Stomach smooth muscle (tissue), 2 donors: ENCODE measurements around the gene HEATR5B.

Experiments
- H3K27ac ChIP-seq: one replicate; pipeline ENCODE4 v1.7.0; 2013; ENCODE audit warnings: mild to moderate bottlenecking, low read length, inconsistent platforms
- H3K27me3 ChIP-seq, 2 donors: one replicate each; pipeline ENCODE4 v1.7.0; 2013; ENCODE audit warnings: low read length in 2 of 2; ENCODE audit not compliant: insufficient read depth in 2 of 2, control insufficient read depth in 1 of 2
- H3K36me3 ChIP-seq, 2 donors: one replicate each; pipeline ENCODE4 v1.7.0; 2013; ENCODE audit warnings: low read length in 2 of 2; ENCODE audit not compliant: control insufficient read depth in 2 of 2, insufficient read depth in 2 of 2
- H3K4me1 ChIP-seq: one replicate; pipeline ENCODE4 v1.7.0; 2013; ENCODE audit warnings: low read length; ENCODE audit not compliant: control insufficient read depth, insufficient read depth
- H3K4me3 ChIP-seq, 2 donors: one replicate each; pipeline ENCODE4 v1.7.0; 2013; ENCODE audit warnings: low read length in 2 of 2
- H3K9ac ChIP-seq, 2 donors: one replicate each; pipeline ENCODE4 v1.7.0; 2013; ENCODE audit warnings: low read length in 2 of 2, mild to moderate bottlenecking in 1 of 2
- H3K9me3 ChIP-seq, 2 donors: one replicate each; pipeline ENCODE4 v1.7.0; 2013; ENCODE audit warnings: low read length in 2 of 2; ENCODE audit not compliant: control insufficient read depth in 2 of 2
- donor health status: healthy.
- donor health status: Pancreatic carcinoma.

Gene HEATR5B

GRCh38 chr2:36965206-36965605, 119.0 kb downstream of the HEATR5B start:
- H3K27me3 ChIP-seq = no peaks in the 10 kb centered on the region
- peaks cover 6% of the 10 kb centered on the region for H3K4me1 ChIP-seq
- peak overlapping the region; percentile 71 to 76 for H3K9ac ChIP-seq
- no peak overlapping the region for H3K27ac ChIP-seq
- peak overlapping the region; percentile 86 to 97 for H3K4me3 ChIP-seq
- H3K9me3 ChIP-seq = no peaks in the 10 kb centered on the region
- H3K36me3 ChIP-seq = no peaks in the 10 kb centered on the region

GRCh38 chr2:36964496-36965058, 119.6 kb downstream of the HEATR5B start:
- no peaks in the 10 kb centered on the region for H3K27me3 ChIP-seq
- H3K27ac ChIP-seq = no peak overlapping the region
- H3K9ac ChIP-seq = no peak overlapping the region
- peak overlapping the region; percentile 31 to 97 for H3K4me3 ChIP-seq
- no peaks in the 10 kb centered on the region for H3K9me3 ChIP-seq
- H3K36me3 ChIP-seq = no peaks in the 10 kb centered on the region
- peaks cover 6% of the 10 kb centered on the region for H3K4me1 ChIP-seq

GRCh38 chr2:36963734-36964133, 120.4 kb downstream of the HEATR5B start:
- Histone ChIP-seq H3K27ac (no peak overlapping the region), H3K9me3 (no peaks in the 10 kb centered on the region), H3K9ac (no peak overlapping the region), H3K36me3 (no peaks in the 10 kb centered on the region), H3K27me3 (no peaks in the 10 kb centered on the region), H3K4me3 (no peak overlapping the region), H3K4me1 (peaks cover 6% of the 10 kb centered on the region)

- H3K9me3 ChIP-seq = no peaks in the 10 kb centered on the region
- no peaks in the 10 kb centered on the region for H3K27me3 ChIP-seq
- H3K9ac ChIP-seq = no peak overlapping the region
- H3K36me3 ChIP-seq = no peaks in the 10 kb centered on the region
- no peak overlapping the region for H3K4me3 ChIP-seq
- peaks cover 6% of the 10 kb centered on the region for H3K4me1 ChIP-seq
- H3K27ac ChIP-seq = no peak overlapping the region
These were observed 121.1 kb downstream of the HEATR5B start for GRCh38 chr2:36963106-36963505.

GRCh38 chr2:36960773-36961172, 123.4 kb downstream of the HEATR5B start:
- no peaks in the 10 kb centered on the region for H3K36me3 ChIP-seq
- H3K27me3 ChIP-seq = no peaks in the 10 kb centered on the region
- H3K4me1 ChIP-seq = peaks cover 6% of the 10 kb centered on the region
- no peak overlapping the region for H3K27ac ChIP-seq
- H3K9me3 ChIP-seq = no peaks in the 10 kb centered on the region
- no peak overlapping the region for H3K9ac ChIP-seq
- no peak overlapping the region for H3K4me3 ChIP-seq

GRCh38 chr2:36960005-36960675, 124.0 kb downstream of the HEATR5B start:
- peaks cover 4% of the 10 kb centered on the region for H3K4me1 ChIP-seq
- H3K4me3 ChIP-seq = no peak overlapping the region
- H3K9me3 ChIP-seq = no peaks in the 10 kb centered on the region
- no peak overlapping the region for H3K9ac ChIP-seq
- H3K36me3 ChIP-seq = no peaks in the 10 kb centered on the region
- H3K27ac ChIP-seq = no peak overlapping the region
- H3K27me3 ChIP-seq = no peaks in the 10 kb centered on the region

GRCh38 chr2:36954977-36955607, 129.1 kb downstream of the HEATR5B start:
- no peak overlapping the region for H3K9ac ChIP-seq
- no peaks in the 10 kb centered on the region for H3K9me3 ChIP-seq
- H3K27me3 ChIP-seq = no peaks in the 10 kb centered on the region
- H3K36me3 ChIP-seq = no peaks in the 10 kb centered on the region
- no peak overlapping the region for H3K27ac ChIP-seq
- no peak overlapping the region for H3K4me3 ChIP-seq
- peaks cover 4% of the 10 kb centered on the region for H3K4me1 ChIP-seq

- Histone ChIP-seq H3K9me3 (no peaks in the 10 kb centered on the region), H3K27ac (no peak overlapping the region)
These were observed 131.4 kb downstream of the HEATR5B start for GRCh38 chr2:36952748-36953197.

GRCh38 chr2:36951574-36951973, 132.6 kb downstream of the HEATR5B start:
- peaks cover 4% of the 10 kb centered on the region for H3K4me1 ChIP-seq

More at GRCh38 chr2:36952748-36953197, 131.4 kb downstream of the HEATR5B start:
- H3K36me3 ChIP-seq = no peaks in the 10 kb centered on the region
- no peaks in the 10 kb centered on the region for H3K27me3 ChIP-seq
- peaks cover 4% of the 10 kb centered on the region for H3K4me1 ChIP-seq
- H3K4me3 ChIP-seq = no peak overlapping the region
- no peak overlapping the region for H3K9ac ChIP-seq

GRCh38 chr2:36951027-36951518, 133.1 kb downstream of the HEATR5B start:
- H3K4me3 ChIP-seq = no peak overlapping the region
- no peak overlapping the region for H3K27ac ChIP-seq
- H3K4me1 ChIP-seq = peaks cover 4% of the 10 kb centered on the region
- H3K9me3 ChIP-seq = no peaks in the 10 kb centered on the region
- no peak overlapping the region for H3K9ac ChIP-seq
- H3K27me3 ChIP-seq = no peaks in the 10 kb centered on the region
- H3K36me3 ChIP-seq = no peaks in the 10 kb centered on the region

More at GRCh38 chr2:36951574-36951973, 132.6 kb downstream of the HEATR5B start:
- no peaks in the 10 kb centered on the region for H3K9me3 ChIP-seq
- H3K36me3 ChIP-seq = no peaks in the 10 kb centered on the region
- H3K27me3 ChIP-seq = no peaks in the 10 kb centered on the region
- H3K27ac ChIP-seq = no peak overlapping the region
- no peak overlapping the region for H3K4me3 ChIP-seq
- H3K9ac ChIP-seq = no peak overlapping the region
